Measurements from ENCODE around the gene TRNP1.
"Not testable (repeated sequence)": the region's sequence is repeated elsewhere in the genome, so short reads cannot be mapped to it uniquely, and the experiment has no call there.

The TRNP1 gene
- 0.17 to 1.2 (median 0.70) reads per million in 3 donors for total RNA-seq

DNA sequence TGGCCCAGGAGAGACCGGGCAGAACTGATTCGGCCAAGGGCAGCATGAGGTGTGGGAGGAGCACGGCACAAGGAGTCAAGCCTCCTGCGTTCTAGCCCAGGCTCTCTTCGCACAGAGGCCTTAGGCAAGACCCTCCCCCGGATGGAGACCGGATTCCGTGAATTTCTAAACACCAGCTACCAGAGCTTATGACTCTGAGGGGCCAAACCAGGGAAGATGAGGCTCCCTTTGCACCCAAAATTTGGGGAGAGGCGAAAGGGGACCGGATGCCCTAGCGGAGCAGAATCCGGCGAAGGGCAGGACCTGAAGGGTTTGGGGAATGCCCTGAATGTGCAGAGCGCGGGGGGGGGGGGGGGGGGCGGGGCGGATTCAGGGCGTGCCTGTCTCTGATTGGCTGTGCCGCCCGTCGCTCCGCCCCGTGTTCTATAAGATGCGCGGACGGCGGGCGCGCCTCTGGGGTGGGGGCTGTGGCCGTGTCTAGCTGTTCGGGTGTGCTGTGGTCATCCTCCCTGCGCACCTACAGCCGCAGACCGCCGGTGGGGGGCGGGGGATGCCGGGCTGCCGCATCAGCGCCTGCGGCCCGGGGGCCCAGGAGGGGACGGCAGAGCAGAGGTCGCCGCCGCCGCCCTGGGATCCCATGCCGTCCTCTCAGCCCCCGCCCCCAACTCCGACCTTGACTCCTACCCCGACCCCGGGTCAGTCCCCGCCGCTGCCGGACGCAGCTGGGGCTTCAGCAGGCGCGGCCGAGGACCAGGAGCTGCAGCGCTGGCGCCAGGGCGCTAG lies at the start of gene TRNP1:
TRNP1 (plus strand) TSS at position 456 of the 783 bp plus-strand sequence; CDS start at position 551, 95 bp downstream.
- peak within 1 kb of the TSS; percentile 57 for H3K4me3 ChIP-seq (ENCODE audit: insufficient read depth, low read depth, low read length, poor library complexity, severe bottlenecking)
- H3K27ac ChIP-seq (ENCODE audit: insufficient read depth, low read length, poor library complexity, severe bottlenecking) = no peak within 1 kb of the TSS

GRCh38 chr1:26945138-26945537 lies 48.4 kb upstream of the TRNP1 start:
- Histone ChIP-seq H3K27ac (ENCODE audit: insufficient read depth, low read length, poor library complexity, severe bottlenecking) (no peak overlapping the region), H3K4me3 (ENCODE audit: insufficient read depth, low read depth, low read length, poor library complexity, severe bottlenecking) (no peak overlapping the region), H3K4me1 (ENCODE audit: control insufficient read depth, insufficient read depth, low read length, poor library complexity, severe bottlenecking) (no peaks in the 10 kb centered on the region), H3K27me3 (replicated peaks; ENCODE audit: control insufficient read depth, insufficient read depth, low read length, poor library complexity, severe bottlenecking) (no peaks in the 10 kb centered on the region), H3K9me3 (ENCODE audit: control insufficient read depth, low read length) (no peaks in the 10 kb centered on the region), H3K36me3 (ENCODE audit: control insufficient read depth, insufficient read depth, low read length) (peaks cover 51% of the 10 kb centered on the region)
- DNase-seq = no peak

More for the DNA sequence above, at the start of gene TRNP1:
- peaks cover 23% of the 10 kb centered on the region for H3K27me3 ChIP-seq (replicated peaks; ENCODE audit: control insufficient read depth, insufficient read depth, low read length, poor library complexity, severe bottlenecking)
- H3K9me3 ChIP-seq (ENCODE audit: control insufficient read depth, low read length) = no peaks in the 10 kb centered on the region
- no peaks in the 10 kb centered on the region for H3K36me3 ChIP-seq (ENCODE audit: control insufficient read depth, insufficient read depth, low read length)
- DNase-seq = peak; percentile 60 to 61 (median 60)
- peaks cover 15% of the 10 kb centered on the region for H3K4me1 ChIP-seq (ENCODE audit: control insufficient read depth, insufficient read depth, low read length, poor library complexity, severe bottlenecking)

DNA sequence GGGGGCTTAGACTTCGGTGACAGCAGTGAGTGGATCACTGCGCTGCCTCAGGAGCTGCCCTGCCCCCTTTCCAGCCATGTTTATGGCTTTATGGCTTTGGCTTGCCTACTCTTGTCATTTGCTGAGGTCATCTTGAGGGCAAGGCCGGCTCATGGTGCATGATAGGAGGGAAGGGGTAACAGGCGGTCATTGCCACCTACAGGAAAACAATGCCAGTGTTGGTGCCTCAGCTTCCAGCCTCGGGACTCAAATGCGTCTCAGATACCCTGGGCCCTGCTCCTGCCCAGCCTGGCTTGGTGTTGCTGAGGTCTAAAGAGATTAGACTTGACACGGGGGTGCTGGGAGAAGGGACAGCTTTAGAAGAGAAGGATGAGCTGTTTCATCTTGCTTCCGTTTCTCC lies 47.8 kb upstream of the TRNP1 start:
- DNase-seq = no peak
- Histone ChIP-seq H3K9me3 (ENCODE audit: control insufficient read depth, low read length) (no peaks in the 10 kb centered on the region), H3K27me3 (replicated peaks; ENCODE audit: control insufficient read depth, insufficient read depth, low read length, poor library complexity, severe bottlenecking) (no peaks in the 10 kb centered on the region), H3K36me3 (ENCODE audit: control insufficient read depth, insufficient read depth, low read length) (peaks cover 51% of the 10 kb centered on the region), H3K4me3 (ENCODE audit: insufficient read depth, low read depth, low read length, poor library complexity, severe bottlenecking) (no peak overlapping the region), H3K27ac (ENCODE audit: insufficient read depth, low read length, poor library complexity, severe bottlenecking) (no peak overlapping the region), H3K4me1 (ENCODE audit: control insufficient read depth, insufficient read depth, low read length, poor library complexity, severe bottlenecking) (no peaks in the 10 kb centered on the region)

DNA sequence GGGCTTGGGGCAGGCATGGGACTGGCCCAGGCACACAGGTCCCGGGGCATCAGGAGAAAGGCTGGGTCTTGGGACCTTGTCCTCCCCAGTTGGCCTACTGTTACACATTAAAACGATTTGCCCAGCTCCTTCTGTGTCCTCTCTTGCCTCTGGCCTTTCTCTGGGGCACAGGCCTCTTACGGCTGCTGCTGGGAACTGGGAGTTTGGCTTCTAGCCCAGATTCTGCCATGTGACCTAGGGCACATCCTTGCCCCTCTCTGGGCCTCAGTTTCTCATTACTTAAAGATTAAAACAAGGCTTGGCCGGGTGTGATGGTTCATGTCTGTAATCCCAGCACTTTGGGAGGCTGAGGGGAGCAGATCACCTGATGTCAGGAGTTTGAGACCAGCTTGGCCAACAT lies 47.2 kb upstream of the TRNP1 start:
- no peak overlapping the region for H3K27ac ChIP-seq (ENCODE audit: insufficient read depth, low read length, poor library complexity, severe bottlenecking)
- H3K27me3 ChIP-seq (replicated peaks; ENCODE audit: control insufficient read depth, insufficient read depth, low read length, poor library complexity, severe bottlenecking) = no peaks in the 10 kb centered on the region
- H3K9me3 ChIP-seq (ENCODE audit: control insufficient read depth, low read length) = no peaks in the 10 kb centered on the region
- H3K4me3 ChIP-seq (ENCODE audit: insufficient read depth, low read depth, low read length, poor library complexity, severe bottlenecking) = no peak overlapping the region
- no peak for DNase-seq
- no peaks in the 10 kb centered on the region for H3K4me1 ChIP-seq (ENCODE audit: control insufficient read depth, insufficient read depth, low read length, poor library complexity, severe bottlenecking)
- H3K36me3 ChIP-seq (ENCODE audit: control insufficient read depth, insufficient read depth, low read length) = peaks cover 50% of the 10 kb centered on the region

GRCh38 chr1:26948725-26949057 lies 44.8 kb upstream of the TRNP1 start:
- H3K27ac ChIP-seq (ENCODE audit: insufficient read depth, low read length, poor library complexity, severe bottlenecking); H3K9me3 ChIP-seq (ENCODE audit: control insufficient read depth, low read length); H3K27me3 ChIP-seq (replicated peaks; ENCODE audit: control insufficient read depth, insufficient read depth, low read length, poor library complexity, severe bottlenecking); DNase-seq; H3K4me3 ChIP-seq (ENCODE audit: insufficient read depth, low read depth, low read length, poor library complexity, severe bottlenecking); H3K4me1 ChIP-seq (ENCODE audit: control insufficient read depth, insufficient read depth, low read length, poor library complexity, severe bottlenecking): not testable (repeated sequence)
- peaks cover 27% of the 10 kb centered on the region for H3K36me3 ChIP-seq (ENCODE audit: control insufficient read depth, insufficient read depth, low read length)

- DNase-seq = no peak
- H3K27ac ChIP-seq (ENCODE audit: insufficient read depth, low read length, poor library complexity, severe bottlenecking) = no peak overlapping the region
- H3K36me3 ChIP-seq (ENCODE audit: control insufficient read depth, insufficient read depth, low read length) = peaks cover 22% of the 10 kb centered on the region
Observed at GRCh38 chr1:26949266-26949925, 44.1 kb upstream of the TRNP1 start.

DNA sequence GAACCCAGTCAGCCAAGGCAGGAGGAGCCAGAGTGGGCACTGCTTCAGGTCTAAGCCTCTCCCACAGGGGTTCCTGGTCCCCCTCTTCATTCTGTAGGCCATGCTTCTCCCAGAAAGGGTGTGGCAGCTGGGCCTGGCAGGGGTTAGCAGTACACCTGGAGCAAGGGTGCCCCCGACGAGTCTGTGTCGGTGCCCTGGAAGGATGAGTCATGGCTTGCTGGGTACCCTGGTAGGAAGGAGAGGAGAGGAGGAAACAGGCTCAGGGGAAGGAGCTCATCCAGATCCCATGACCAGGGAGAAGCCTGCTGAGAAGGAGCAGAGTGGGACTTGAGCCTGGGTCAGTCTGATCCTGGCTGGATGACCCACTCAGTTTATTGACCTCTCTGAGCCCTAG lies 43.6 kb upstream of the TRNP1 start:
- DNase-seq = no peak
- H3K27me3 ChIP-seq (replicated peaks; ENCODE audit: control insufficient read depth, insufficient read depth, low read length, poor library complexity, severe bottlenecking) = no peaks in the 10 kb centered on the region

More at GRCh38 chr1:26949266-26949925, 44.1 kb upstream of the TRNP1 start:
- H3K4me1 ChIP-seq (ENCODE audit: control insufficient read depth, insufficient read depth, low read length, poor library complexity, severe bottlenecking) = no peaks in the 10 kb centered on the region
- no peaks in the 10 kb centered on the region for H3K27me3 ChIP-seq (replicated peaks; ENCODE audit: control insufficient read depth, insufficient read depth, low read length, poor library complexity, severe bottlenecking)
- no peaks in the 10 kb centered on the region for H3K9me3 ChIP-seq (ENCODE audit: control insufficient read depth, low read length)
- H3K4me3 ChIP-seq (ENCODE audit: insufficient read depth, low read depth, low read length, poor library complexity, severe bottlenecking) = no peak overlapping the region

GRCh38 chr1:26950602-26951001 lies 42.9 kb upstream of the TRNP1 start:
- Histone ChIP-seq H3K27ac (ENCODE audit: insufficient read depth, low read length, poor library complexity, severe bottlenecking) (no peak overlapping the region), H3K4me1 (ENCODE audit: control insufficient read depth, insufficient read depth, low read length, poor library complexity, severe bottlenecking) (no peaks in the 10 kb centered on the region), H3K27me3 (replicated peaks; ENCODE audit: control insufficient read depth, insufficient read depth, low read length, poor library complexity, severe bottlenecking) (no peaks in the 10 kb centered on the region), H3K9me3 (ENCODE audit: control insufficient read depth, low read length) (no peaks in the 10 kb centered on the region), H3K36me3 (ENCODE audit: control insufficient read depth, insufficient read depth, low read length) (peaks cover 15% of the 10 kb centered on the region), H3K4me3 (ENCODE audit: insufficient read depth, low read depth, low read length, poor library complexity, severe bottlenecking) (no peak overlapping the region)
- no peak for DNase-seq

More for the DNA sequence above, 43.6 kb upstream of the TRNP1 start:
- peaks cover 21% of the 10 kb centered on the region for H3K36me3 ChIP-seq (ENCODE audit: control insufficient read depth, insufficient read depth, low read length)
- H3K4me1 ChIP-seq (ENCODE audit: control insufficient read depth, insufficient read depth, low read length, poor library complexity, severe bottlenecking) = no peaks in the 10 kb centered on the region
- H3K9me3 ChIP-seq (ENCODE audit: control insufficient read depth, low read length) = no peaks in the 10 kb centered on the region
- H3K4me3 ChIP-seq (ENCODE audit: insufficient read depth, low read depth, low read length, poor library complexity, severe bottlenecking) = no peak overlapping the region
- H3K27ac ChIP-seq (ENCODE audit: insufficient read depth, low read length, poor library complexity, severe bottlenecking) = no peak overlapping the region

DNA sequence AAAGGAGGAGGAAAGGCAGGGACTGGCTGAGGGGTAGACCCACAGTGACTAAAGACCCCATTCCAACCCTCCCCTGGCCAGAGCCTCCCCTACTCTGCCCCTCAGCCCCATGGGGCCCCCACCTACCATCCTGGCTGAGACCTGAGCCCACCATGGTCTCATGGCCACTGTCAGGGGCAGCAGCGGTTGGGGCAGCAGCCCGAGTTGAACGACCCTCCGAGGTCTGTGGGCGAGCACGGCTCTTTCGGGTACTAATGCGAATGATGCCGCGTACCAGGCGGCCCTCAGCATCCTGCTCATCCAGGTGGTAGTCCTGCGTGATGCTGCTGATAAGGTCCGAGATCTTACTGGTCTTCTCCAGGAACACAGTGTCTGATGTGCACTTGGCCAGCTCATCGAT lies 42.3 kb upstream of the TRNP1 start:
- no peak overlapping the region for H3K4me3 ChIP-seq (ENCODE audit: insufficient read depth, low read depth, low read length, poor library complexity, severe bottlenecking)
- H3K9me3 ChIP-seq (ENCODE audit: control insufficient read depth, low read length) = no peaks in the 10 kb centered on the region
- no peak for DNase-seq
- H3K27ac ChIP-seq (ENCODE audit: insufficient read depth, low read length, poor library complexity, severe bottlenecking) = no peak overlapping the region
- no peaks in the 10 kb centered on the region for H3K27me3 ChIP-seq (replicated peaks; ENCODE audit: control insufficient read depth, insufficient read depth, low read length, poor library complexity, severe bottlenecking)
- H3K4me1 ChIP-seq (ENCODE audit: control insufficient read depth, insufficient read depth, low read length, poor library complexity, severe bottlenecking) = no peaks in the 10 kb centered on the region
- H3K36me3 ChIP-seq (ENCODE audit: control insufficient read depth, insufficient read depth, low read length) = peaks cover 9% of the 10 kb centered on the region

DNA sequence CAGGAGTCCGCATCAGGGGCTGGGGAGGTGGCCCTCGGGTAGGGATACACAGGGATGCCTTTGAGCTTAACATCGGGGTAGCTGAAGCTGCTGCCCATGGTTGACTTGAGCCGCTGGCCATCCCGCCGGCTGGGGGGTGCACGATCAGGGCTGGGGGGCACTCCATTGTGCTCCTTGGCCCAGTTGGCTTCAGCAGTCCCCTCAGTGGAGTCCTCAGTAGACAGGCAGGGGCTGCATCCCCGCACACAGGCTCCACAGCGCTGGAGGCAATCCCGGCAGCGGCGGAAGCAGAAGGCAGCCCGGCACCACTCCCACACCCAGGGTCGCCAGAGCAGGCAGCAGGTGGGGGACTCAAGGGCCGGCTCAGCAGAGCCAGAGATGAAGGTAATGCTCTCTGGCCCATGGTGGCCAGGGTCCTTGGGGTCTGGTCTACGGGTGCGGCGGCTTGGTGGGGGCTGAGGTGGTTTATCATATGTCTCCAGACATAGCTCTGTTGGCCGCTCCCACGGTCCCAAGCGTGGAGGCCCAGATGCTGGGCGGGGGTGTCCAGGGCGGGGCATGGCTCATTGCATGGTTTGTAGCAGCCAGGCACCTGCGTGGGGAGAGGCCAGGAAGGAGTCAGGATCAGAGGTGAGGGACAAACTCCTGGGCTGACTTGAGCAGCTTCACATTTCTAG lies 41.5 kb upstream of the TRNP1 start:
- Histone ChIP-seq H3K9me3 (ENCODE audit: control insufficient read depth, low read length) (no peaks in the 10 kb centered on the region), H3K36me3 (ENCODE audit: control insufficient read depth, insufficient read depth, low read length) (peaks cover 5% of the 10 kb centered on the region), H3K27me3 (replicated peaks; ENCODE audit: control insufficient read depth, insufficient read depth, low read length, poor library complexity, severe bottlenecking) (no peaks in the 10 kb centered on the region), H3K4me3 (ENCODE audit: insufficient read depth, low read depth, low read length, poor library complexity, severe bottlenecking) (no peak overlapping the region), H3K27ac (ENCODE audit: insufficient read depth, low read length, poor library complexity, severe bottlenecking) (no peak overlapping the region), H3K4me1 (ENCODE audit: control insufficient read depth, insufficient read depth, low read length, poor library complexity, severe bottlenecking) (no peaks in the 10 kb centered on the region)
- no peak for DNase-seq
